ENCODE data around the gene OVCA2.

The OVCA2 gene

GRCh38 chr17:2067048-2067561 lies 25.3 kb downstream of the OVCA2 start:
- DNase-seq, result no peak

GRCh38 chr17:2067608-2068024 lies 25.8 kb downstream of the OVCA2 start:
- DNase-seq, result no peak

- no peak for DNase-seq
These were observed 26.3 kb downstream of the OVCA2 start for GRCh38 chr17:2068031-2068518.

- peak; percentile 54 for DNase-seq
These were observed 26.8 kb downstream of the OVCA2 start for GRCh38 chr17:2068519-2069051.

- peak; percentile 85 for DNase-seq
These were observed 28.6 kb downstream of the OVCA2 start for GRCh38 chr17:2070241-2071023.

- no peak for DNase-seq
These were observed 29.2 kb downstream of the OVCA2 start for GRCh38 chr17:2071024-2071385.

- no peak for DNase-seq
These were observed 29.8 kb downstream of the OVCA2 start for GRCh38 chr17:2071455-2072281.

GRCh38 chr17:2074919-2075318 lies 33.1 kb downstream of the OVCA2 start:
- no peak for DNase-seq

- DNase-seq, result no peak
These were observed 33.7 kb downstream of the OVCA2 start for GRCh38 chr17:2075336-2076086.

GRCh38 chr17:2076087-2076984 lies 34.5 kb downstream of the OVCA2 start:
- no peak for DNase-seq

GRCh38 chr17:2077040-2077439 lies 35.2 kb downstream of the OVCA2 start:
- no peak for DNase-seq

- no peak for DNase-seq
These were observed 39.7 kb downstream of the OVCA2 start for GRCh38 chr17:2081564-2081963.

- no peak for DNase-seq
These were observed 40.4 kb downstream of the OVCA2 start for GRCh38 chr17:2082003-2082781.

GRCh38 chr17:2083613-2084035 lies 41.8 kb downstream of the OVCA2 start:
- no peak for DNase-seq

GRCh38 chr17:2084036-2084765 lies 42.4 kb downstream of the OVCA2 start:
- no peak for DNase-seq

GRCh38 chr17:2084766-2085647 lies 43.2 kb downstream of the OVCA2 start:
- DNase-seq, result no peak

GRCh38 chr17:2085648-2085949 lies 43.8 kb downstream of the OVCA2 start:
- no peak for DNase-seq

GRCh38 chr17:2086306-2086705 lies 44.5 kb downstream of the OVCA2 start:
- no peak for DNase-seq

- peak; percentile 76 for DNase-seq
These were observed 45.9 kb downstream of the OVCA2 start for GRCh38 chr17:2087597-2088211.

All from stimulated activated CD4-positive, alpha-beta T cell treated with anti-CD3 and anti-CD28 coated beads, Interleukin-15, amount 100 ng/mL, for 24 hours (primary cell).